Activated T-helper 1 cell treated with Interleukin-2 at 50 U/mL for 16 hours (primary cell): ENCODE measurements around the gene ARAF.

Experiments
- DNase-seq: peaks from one replicate; pipeline ENCODE4 v3.0.0-alpha.2; 2020; ENCODE audit warnings: low read depth

Gene ARAF

GRCh38 chrX:47564438-47565085 lies 3.6 kb downstream of the ARAF start:
- no peak for DNase-seq

- DNase-seq: no peak
These were observed 5.8 kb downstream of the ARAF start for GRCh38 chrX:47566841-47567240.

DNA sequence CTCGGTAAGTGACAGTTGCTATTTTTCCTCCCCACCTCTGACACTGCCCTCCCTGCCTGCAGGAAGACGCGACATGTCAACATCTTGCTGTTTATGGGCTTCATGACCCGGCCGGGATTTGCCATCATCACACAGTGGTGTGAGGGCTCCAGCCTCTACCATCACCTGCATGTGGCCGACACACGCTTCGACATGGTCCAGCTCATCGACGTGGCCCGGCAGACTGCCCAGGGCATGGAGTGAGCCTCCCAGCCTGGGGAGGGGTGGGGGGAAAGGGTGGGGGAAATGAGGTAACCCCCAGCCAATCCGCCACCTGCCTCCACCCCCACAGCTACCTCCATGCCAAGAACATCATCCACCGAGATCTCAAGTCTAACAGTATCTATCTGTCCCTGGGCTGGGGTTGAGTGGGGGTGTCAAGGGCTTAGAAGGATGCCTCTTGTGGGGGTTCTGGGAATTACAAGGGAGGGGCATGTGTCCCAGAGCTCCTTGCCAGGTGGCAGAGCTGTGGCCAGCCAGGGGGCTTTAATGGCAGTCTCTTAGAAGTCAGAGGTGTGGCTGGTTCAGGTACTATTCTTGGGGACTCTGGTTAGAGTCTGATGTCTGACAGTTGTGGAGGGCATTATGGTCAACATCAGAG lies 7.8 kb downstream of the ARAF start:
- DNase-seq: no peak

GRCh38 chrX:47570794-47571193 lies 9.8 kb downstream of the ARAF start:
- no peak for DNase-seq

- DNase-seq: no peak
These were observed 10.2 kb downstream of the ARAF start for GRCh38 chrX:47571215-47571614.

DNA sequence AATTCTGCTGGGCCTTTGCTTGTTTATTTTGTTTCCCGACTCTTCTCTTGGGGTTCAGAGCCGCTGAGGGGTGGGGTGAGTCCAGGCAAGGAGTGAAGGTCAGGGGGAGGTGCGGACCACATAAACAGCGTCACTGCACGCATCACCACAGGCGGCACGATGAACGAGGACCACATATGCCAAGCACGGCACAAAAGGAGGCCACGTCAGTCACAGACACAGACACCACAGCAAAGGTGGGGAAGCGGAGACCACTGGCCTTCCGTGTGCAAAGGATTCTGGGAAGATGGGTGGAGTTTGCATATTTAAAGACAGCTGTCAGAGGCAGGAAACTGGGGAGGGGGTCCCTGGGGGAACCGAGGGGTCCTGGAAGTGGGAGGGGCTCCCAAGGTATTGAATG lies 10.9 kb downstream of the ARAF start:
- DNase-seq: no peak

DNA sequence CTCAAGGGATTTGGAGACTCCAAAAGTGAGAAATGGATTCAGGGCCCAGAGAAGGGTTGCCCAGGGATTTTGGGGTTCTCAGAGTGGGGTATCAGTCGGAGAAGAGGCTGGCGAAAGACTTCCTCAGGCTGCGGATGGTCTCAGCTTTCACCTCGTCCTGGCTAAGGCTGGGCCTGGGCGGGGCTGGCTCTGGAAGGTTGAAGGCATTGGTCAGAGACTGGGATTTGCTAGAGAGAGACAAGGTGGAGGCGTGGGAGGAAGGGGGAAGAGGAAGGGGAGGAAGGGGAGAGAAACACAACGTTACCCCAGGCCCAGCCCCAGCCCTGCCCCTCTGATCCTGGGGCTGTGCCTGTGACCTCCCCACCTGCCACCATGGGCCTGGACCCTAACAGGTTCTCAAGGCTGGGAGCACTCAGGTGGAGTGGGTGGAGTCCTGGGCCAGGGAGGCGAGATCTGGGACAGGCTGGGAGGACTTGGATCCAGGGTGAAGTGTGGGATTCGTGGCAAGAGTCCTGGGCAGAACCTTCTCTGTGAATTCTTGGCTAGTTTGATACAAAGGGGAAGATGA lies 11.9 kb downstream of the ARAF start:
- no peak for DNase-seq

DNA sequence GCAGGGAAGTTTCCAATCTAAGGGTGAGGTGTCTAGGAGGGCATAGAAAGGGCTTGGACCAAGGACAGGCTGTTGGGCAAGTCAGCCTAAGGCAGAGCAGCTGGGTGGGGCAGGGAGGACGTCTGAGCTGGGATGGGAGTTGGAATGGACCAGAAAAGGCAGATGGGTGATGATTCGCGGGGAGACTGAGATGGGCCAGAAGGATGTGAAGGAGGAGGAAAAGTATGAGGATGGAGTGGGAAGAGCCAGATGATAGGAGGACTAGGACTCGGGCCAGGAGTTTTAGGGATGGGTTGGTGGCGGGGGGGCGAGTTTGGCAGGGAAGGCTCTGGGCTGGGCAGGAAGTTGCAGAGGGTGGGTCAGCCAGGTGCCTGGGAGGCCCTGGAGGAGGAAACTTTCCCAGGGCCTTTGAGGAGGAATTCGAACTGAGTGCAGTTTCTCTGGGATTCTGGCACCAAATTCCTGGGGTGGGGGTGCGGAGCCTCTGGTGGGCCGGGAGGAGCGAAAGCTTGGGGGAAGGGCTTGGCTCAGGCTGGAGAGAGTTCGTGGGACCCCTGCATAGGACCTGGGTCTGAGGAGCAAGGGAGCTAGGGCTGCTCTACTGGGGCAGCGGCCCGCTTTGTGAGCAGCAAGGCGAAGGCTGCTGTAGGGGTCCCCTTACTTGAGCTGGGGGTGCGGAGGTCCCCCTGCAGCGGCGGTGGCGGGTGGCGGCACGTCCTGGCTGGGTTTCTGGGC lies 12.5 kb downstream of the ARAF start:
- DNase-seq: no peak

- DNase-seq: no peak
These were observed 13.1 kb downstream of the ARAF start for GRCh38 chrX:47574076-47574546.

- DNase-seq: no peak
These were observed 13.7 kb downstream of the ARAF start for GRCh38 chrX:47574547-47575301.

GRCh38 chrX:47576021-47576898 lies 15.3 kb downstream of the ARAF start:
- DNase-seq: no peak

- DNase-seq: no peak
These were observed 16.4 kb downstream of the ARAF start for GRCh38 chrX:47577424-47577823.

- DNase-seq: no peak
These were observed 16.9 kb downstream of the ARAF start for GRCh38 chrX:47577901-47578300.

GRCh38 chrX:47578692-47579091 lies 17.7 kb downstream of the ARAF start:
- DNase-seq: no peak

DNA sequence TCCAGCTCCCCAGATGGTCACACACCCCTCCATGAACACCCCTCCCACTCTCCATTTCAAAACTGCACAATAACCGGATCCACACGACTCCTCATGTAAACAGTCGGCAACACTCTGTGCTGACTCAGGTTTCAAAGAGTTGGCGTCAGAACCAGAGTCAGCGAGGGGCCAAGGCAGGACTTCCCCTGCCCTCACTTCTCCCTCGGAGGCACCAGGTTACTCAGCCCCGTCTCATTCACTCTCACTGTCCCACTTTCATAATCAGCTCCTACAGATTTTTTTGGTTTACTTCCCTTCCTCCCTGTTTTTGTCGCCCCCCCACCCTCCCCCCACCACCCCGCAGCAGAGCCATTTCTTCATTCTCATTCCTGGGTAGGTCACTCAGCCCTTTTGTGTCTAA lies 18.5 kb downstream of the ARAF start:
- DNase-seq: no peak

GRCh38 chrX:47581731-47582647 lies 21.0 kb downstream of the ARAF start, which contains the start of gene TIMP1:
Gene TIMP1 (plus strand): TSS chrX:47582436. CDS start chrX:47583416, 980 bp downstream.
- DNase-seq: peak; percentile 70

DNA sequence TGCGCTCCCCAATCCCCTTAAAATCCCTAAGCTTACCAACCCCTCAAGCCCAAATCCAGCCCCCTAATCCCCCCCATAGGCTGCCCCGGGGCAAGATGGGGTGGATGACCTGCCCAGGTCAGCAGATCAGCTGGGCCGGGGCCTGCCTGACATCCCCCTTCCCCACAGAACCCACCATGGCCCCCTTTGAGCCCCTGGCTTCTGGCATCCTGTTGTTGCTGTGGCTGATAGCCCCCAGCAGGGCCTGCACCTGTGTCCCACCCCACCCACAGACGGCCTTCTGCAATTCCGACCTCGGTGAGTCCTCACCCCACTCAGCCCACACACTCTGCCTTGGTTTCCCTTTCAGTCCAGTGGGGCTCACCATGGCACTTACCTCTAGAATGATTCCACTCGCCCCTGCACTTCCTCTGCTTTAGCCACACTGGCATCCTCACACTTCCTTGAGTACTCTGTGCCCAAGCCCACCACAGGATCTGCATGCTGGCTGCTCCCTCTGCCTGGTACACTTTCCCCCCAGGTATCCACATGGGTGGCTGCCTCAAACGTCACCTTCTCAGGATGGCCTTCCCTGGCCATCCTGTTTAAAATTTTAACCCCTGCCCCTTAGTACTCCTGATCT lies 22.3 kb downstream of the ARAF start:
- DNase-seq: no peak

GRCh38 chrX:47584714-47585113 lies 23.7 kb downstream of the ARAF start:
- DNase-seq: no peak

DNA sequence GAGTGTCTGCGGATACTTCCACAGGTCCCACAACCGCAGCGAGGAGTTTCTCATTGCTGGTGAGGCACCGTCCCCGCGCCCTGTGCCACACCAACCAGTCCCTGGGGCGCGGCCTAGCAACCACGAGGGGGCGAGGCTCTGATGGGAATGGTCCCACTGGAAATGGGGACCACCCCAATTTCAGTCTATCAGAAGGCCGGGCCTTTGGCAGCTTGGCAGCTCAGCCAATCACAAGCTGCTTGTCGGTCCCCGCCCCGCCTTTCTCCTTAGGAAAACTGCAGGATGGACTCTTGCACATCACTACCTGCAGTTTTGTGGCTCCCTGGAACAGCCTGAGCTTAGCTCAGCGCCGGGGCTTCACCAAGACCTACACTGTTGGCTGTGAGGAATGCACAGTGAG lies 24.3 kb downstream of the ARAF start:
- no peak for DNase-seq
